ENCODE data around the gene SV2B.

Gene SV2B

GRCh38 chr15:91304786-91305185, 204.7 kb downstream of the SV2B start:
- H3K27ac ChIP-seq: no peak overlapping the region
- TF ChIP-seq ZFX (IDR thresholded peaks at IDR 0.05; ENCODE audit: borderline replicate concordance): no peak
- TF ChIP-seq CTCF (IDR thresholded peaks at IDR 0.05): no peak

DNA sequence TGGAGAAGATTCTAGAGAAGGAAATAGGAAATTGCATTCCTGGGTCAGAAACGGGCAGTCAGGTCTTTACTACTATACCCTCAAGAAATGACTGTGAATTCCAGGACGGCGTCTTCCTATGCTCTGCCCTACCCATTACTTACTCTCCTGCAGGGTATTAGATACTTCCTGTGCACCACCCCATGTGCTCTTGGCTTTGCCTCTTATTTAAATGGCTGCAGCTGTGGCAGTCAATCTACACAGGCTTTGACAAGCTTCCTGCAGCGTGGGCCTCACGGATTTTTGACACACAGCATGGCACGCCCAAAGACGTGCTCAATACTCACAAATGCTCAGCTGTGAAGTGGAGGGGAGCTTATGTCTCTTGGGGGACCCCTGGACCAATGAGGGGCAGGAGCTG, 206.1 kb downstream of the SV2B start:
- no peak overlapping the region for H3K27ac ChIP-seq

DNA sequence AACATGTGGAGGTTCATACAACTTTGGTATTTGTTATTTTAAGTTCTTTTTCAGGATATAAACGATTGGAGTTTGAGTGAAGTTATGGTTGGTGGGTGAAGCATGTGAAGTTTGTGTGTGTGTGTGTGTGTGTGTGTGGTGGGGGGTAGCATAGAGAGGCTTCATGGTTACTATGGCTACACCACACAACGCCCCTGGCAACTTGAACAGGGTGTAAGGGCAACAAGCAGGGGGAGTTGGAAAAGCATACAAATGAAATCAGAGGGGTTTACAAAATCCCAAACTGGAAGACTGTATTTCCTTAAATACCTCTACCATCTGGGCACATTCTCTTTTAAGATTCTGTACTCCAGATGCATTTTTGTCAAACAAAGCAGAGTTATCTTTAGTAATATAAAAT, 207.5 kb downstream of the SV2B start:
- H3K27ac ChIP-seq: no peak overlapping the region
- TF ChIP-seq CTCF (IDR thresholded peaks at IDR 0.05) (no peak), ZFX (IDR thresholded peaks at IDR 0.05; ENCODE audit: borderline replicate concordance) (no peak)

More for the DNA sequence above, 206.1 kb downstream of the SV2B start:
- no peak for TF ChIP-seq ZFX (IDR thresholded peaks at IDR 0.05; ENCODE audit: borderline replicate concordance)
- TF ChIP-seq CTCF (IDR thresholded peaks at IDR 0.05): no peak

- no peak overlapping the region for H3K27ac ChIP-seq
- no peak for TF ChIP-seq CTCF (IDR thresholded peaks at IDR 0.05)
- TF ChIP-seq ZFX (IDR thresholded peaks at IDR 0.05; ENCODE audit: borderline replicate concordance): no peak
Observed at GRCh38 chr15:91308199-91308598, 208.1 kb downstream of the SV2B start.

DNA sequence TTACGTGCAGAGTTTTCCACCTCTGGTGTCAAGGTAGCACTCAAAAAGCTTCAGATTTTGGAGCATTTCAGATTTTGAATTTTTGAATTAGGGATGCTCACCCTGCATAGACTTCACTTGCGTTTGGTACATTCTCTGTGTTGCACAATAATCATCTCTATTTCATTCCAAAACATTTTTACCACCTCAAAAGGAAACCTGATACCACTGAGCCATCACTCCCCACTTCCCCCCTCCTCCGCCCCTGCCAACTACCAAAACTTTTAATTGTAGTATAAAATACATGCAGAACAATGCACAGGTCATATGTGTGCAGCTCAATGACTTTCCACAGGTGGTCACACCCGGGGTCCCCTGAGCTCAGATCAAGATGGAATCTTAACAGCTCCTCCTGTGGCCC, 208.8 kb downstream of the SV2B start:
- no peak overlapping the region for H3K27ac ChIP-seq
- TF ChIP-seq CTCF (IDR thresholded peaks at IDR 0.05) (no peak), ZFX (IDR thresholded peaks at IDR 0.05; ENCODE audit: borderline replicate concordance) (no peak)

- no peak overlapping the region for H3K27ac ChIP-seq
- no peak for TF ChIP-seq CTCF (IDR thresholded peaks at IDR 0.05)
- TF ChIP-seq ZFX (IDR thresholded peaks at IDR 0.05; ENCODE audit: borderline replicate concordance): no peak
Observed at GRCh38 chr15:91311986-91312385, 211.9 kb downstream of the SV2B start.

DNA sequence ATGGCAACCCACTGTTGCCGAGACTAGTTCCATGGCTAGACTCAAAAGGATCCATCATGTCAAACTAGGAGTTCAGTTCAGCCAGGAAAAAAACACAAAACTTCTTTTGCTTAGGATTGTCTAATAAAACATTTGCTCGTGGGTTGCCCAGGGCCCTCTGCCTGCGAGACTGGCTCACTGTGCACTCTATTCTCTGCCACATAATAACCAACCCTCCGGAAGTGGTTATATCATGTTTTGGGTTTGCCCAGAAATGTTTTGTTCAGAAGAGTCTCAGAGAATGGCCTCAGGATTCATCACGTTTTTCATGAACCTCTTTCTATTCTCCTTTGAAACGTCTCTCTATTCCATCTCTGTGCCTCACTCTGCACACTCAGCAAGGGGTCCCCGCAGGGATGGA, 216.1 kb downstream of the SV2B start:
- H3K27ac ChIP-seq: no peak overlapping the region

More for the DNA sequence above, 216.1 kb downstream of the SV2B start:
- TF ChIP-seq CTCF (IDR thresholded peaks at IDR 0.05) (no peak), ZFX (IDR thresholded peaks at IDR 0.05; ENCODE audit: borderline replicate concordance) (no peak)

Data from 22Rv1 (cell line).